ENCODE results near the gene CEP112. TPM values are rescaled to one million over a fixed set of nuclear protein-coding genes. Genes with fewer than 3 reads are reported as not detected.
A peak's percentile ranks its signal among the peaks of the same experiment; 100 is the strongest.

Gene CEP112
- polyA plus RNA-seq, 1 donor from 2014 or later = 6.0 TPM

- Histone ChIP-seq H3F3A (ENCODE audit: insufficient read depth, low read length, poor library complexity, severe bottlenecking) (no peaks in the 10 kb centered on the region), H3K9me2 (ENCODE audit: insufficient read depth, low read length) (no peaks in the 10 kb centered on the region), H3K27ac (ENCODE audit: low read length) (no peak overlapping the region), H2AFZ (ENCODE audit: low read depth, low read length) (no peak overlapping the region), H3K9me3 (ENCODE audit: low read length) (no peaks in the 10 kb centered on the region), H3K79me2 (replicated peaks; ENCODE audit: insufficient read depth, low read length) (no peaks in the 10 kb centered on the region), H4K20me1 (ENCODE audit: insufficient read depth) (no peaks in the 10 kb centered on the region), H3K36me3 (ENCODE audit: insufficient read depth, low read length) (no peaks in the 10 kb centered on the region), H3K27me3 (ENCODE audit: insufficient read depth, low read depth, low read length) (no peaks in the 10 kb centered on the region), H3K4me3 (ENCODE audit: low read length) (no peak overlapping the region), H3K4me2 (ENCODE audit: low read length) (no peak overlapping the region), H3K9ac (ENCODE audit: low read length) (no peak overlapping the region)
- TF ChIP-seq MXI1 (conservative IDR thresholded peaks at IDR 0.05; ENCODE audit: poor library complexity, severe bottlenecking) (no peak), RAD21 (conservative IDR thresholded peaks at IDR 0.05) (peak; percentile 9)
- TF ChIP-seq, protein P1, sequence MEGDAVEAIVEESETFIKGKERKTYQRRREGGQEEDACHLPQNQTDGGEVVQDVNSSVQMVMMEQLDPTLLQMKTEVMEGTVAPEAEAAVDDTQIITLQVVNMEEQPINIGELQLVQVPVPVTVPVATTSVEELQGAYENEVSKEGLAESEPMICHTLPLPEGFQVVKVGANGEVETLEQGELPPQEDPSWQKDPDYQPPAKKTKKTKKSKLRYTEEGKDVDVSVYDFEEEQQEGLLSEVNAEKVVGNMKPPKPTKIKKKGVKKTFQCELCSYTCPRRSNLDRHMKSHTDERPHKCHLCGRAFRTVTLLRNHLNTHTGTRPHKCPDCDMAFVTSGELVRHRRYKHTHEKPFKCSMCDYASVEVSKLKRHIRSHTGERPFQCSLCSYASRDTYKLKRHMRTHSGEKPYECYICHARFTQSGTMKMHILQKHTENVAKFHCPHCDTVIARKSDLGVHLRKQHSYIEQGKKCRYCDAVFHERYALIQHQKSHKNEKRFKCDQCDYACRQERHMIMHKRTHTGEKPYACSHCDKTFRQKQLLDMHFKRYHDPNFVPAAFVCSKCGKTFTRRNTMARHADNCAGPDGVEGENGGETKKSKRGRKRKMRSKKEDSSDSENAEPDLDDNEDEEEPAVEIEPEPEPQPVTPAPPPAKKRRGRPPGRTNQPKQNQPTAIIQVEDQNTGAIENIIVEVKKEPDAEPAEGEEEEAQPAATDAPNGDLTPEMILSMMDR (IDR thresholded peaks at IDR 0.05; ENCODE audit: poor library complexity, severe bottlenecking) = no peak
Measured at GRCh38 chr17:66040402-66040801, 151.5 kb downstream of the CEP112 start.

GRCh38 chr17:66038125-66038524, 153.8 kb downstream of the CEP112 start:
- H3K9me3 ChIP-seq (ENCODE audit: low read length) = no peaks in the 10 kb centered on the region
- H3K4me2 ChIP-seq (ENCODE audit: low read length) = no peak overlapping the region
- no peaks in the 10 kb centered on the region for H4K20me1 ChIP-seq (ENCODE audit: insufficient read depth)
- H2AFZ ChIP-seq (ENCODE audit: low read depth, low read length) = no peak overlapping the region
- no peaks in the 10 kb centered on the region for H3K79me2 ChIP-seq (replicated peaks; ENCODE audit: insufficient read depth, low read length)
- H3K27me3 ChIP-seq (ENCODE audit: insufficient read depth, low read depth, low read length) = no peaks in the 10 kb centered on the region
- no peak for TF ChIP-seq MXI1 (conservative IDR thresholded peaks at IDR 0.05; ENCODE audit: poor library complexity, severe bottlenecking)
- TF ChIP-seq RAD21 (conservative IDR thresholded peaks at IDR 0.05) = no peak
- TF ChIP-seq, protein P1 (IDR thresholded peaks at IDR 0.05; ENCODE audit: poor library complexity, severe bottlenecking) = no peak
- TF ChIP-seq, protein P2, sequence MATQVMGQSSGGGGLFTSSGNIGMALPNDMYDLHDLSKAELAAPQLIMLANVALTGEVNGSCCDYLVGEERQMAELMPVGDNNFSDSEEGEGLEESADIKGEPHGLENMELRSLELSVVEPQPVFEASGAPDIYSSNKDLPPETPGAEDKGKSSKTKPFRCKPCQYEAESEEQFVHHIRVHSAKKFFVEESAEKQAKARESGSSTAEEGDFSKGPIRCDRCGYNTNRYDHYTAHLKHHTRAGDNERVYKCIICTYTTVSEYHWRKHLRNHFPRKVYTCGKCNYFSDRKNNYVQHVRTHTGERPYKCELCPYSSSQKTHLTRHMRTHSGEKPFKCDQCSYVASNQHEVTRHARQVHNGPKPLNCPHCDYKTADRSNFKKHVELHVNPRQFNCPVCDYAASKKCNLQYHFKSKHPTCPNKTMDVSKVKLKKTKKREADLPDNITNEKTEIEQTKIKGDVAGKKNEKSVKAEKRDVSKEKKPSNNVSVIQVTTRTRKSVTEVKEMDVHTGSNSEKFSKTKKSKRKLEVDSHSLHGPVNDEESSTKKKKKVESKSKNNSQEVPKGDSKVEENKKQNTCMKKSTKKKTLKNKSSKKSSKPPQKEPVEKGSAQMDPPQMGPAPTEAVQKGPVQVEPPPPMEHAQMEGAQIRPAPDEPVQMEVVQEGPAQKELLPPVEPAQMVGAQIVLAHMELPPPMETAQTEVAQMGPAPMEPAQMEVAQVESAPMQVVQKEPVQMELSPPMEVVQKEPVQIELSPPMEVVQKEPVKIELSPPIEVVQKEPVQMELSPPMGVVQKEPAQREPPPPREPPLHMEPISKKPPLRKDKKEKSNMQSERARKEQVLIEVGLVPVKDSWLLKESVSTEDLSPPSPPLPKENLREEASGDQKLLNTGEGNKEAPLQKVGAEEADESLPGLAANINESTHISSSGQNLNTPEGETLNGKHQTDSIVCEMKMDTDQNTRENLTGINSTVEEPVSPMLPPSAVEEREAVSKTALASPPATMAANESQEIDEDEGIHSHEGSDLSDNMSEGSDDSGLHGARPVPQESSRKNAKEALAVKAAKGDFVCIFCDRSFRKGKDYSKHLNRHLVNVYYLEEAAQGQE (IDR thresholded peaks at IDR 0.05; ENCODE audit: borderline replicate concordance) = no peak
- TF ChIP-seq POLR2AphosphoS5 (IDR thresholded peaks at IDR 0.05) = no peak
- no peak for TF ChIP-seq EZH2 (IDR thresholded peaks at IDR 0.05; ENCODE audit: borderline replicate concordance, insufficient read depth, low read length, poor library complexity, severe bottlenecking)
- TF ChIP-seq SMC3 (conservative IDR thresholded peaks at IDR 0.05; ENCODE audit: poor library complexity) = no peak
- TF ChIP-seq EP300 (conservative IDR thresholded peaks at IDR 0.05; ENCODE audit: poor library complexity, severe bottlenecking) = no peak
- TF ChIP-seq TAF1 (IDR thresholded peaks at IDR 0.05; ENCODE audit: low read depth) = no peak
- H3K27ac ChIP-seq (ENCODE audit: low read length) = no peak overlapping the region
- H3K9ac ChIP-seq (ENCODE audit: low read length) = no peak overlapping the region
- H3F3A ChIP-seq (ENCODE audit: insufficient read depth, low read length, poor library complexity, severe bottlenecking) = no peaks in the 10 kb centered on the region
- H3K36me3 ChIP-seq (ENCODE audit: insufficient read depth, low read length) = no peaks in the 10 kb centered on the region
- no peaks in the 10 kb centered on the region for H3K9me2 ChIP-seq (ENCODE audit: insufficient read depth, low read length)
- H3K4me3 ChIP-seq (ENCODE audit: low read length) = no peak overlapping the region

All from neural cell (in vitro differentiated cells).